ENCODE results near the gene LENG9.

LENG9 gene

DNA sequence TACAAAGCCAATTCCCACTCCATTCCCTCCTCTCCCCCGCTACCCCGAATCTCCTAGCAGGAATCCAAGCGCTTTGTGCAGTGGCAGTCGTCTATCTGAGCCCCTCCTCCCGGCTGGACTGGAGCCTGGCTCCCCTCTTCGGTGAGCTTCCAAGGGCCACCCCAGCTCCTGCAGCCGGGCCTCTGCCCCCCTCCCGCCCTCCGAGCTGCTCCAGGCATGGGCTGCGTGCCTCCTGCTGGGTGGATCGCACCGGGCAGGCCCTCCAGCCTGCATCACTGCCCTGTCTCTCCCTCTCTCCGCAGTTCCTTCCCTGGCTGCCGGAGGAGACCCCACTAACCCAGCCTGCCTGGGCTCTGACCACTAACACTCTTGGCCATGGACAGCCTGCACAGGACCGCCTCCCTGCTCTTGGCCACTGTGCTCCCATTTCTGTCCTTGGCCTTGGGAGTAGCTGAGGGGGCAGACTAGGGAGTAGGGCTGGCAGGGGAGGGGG lies 27.5 kb downstream of the LENG9 start:
- no peak for DNase-seq

DNA sequence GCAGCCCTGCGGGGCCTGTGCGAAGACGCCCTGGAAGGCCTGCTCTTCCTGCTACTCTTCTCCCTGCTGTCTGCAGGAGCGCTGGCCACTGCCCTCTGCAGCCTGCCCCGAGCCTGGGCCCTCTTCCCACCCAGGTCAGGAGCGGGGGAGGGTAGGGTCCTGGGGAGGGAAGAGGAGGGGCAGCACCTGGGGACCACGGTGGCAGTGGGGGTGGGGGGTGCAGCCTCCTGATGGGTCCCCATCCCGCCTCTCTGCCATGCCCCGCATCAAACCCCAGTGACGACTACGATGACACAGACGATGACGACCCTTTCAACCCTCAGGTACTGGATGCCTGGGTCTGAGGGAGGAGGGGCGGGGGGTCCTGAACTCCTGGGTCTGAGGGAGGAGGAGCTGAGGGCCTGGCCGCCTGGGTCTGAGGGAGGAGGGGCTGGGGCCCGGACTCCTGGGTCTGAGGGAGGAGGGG lies 28.0 kb downstream of the LENG9 start:
- no peak for DNase-seq

DNA sequence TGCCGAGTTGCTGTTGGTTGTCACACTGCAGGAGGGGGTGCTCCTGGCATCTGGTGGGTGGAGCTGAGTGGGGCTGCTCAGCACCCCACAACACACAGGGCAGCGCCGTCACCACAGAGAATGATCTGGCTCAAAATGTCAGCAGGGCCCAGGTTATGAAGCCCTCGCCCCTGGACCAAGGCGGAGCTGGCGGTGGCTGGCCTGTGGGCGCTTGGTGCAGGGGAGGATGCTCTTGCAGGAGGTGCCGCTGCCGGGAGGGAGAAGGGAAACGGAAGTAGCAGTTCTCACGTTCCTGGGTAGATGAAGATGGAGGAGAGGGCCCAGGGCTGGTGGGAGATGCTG lies 28.7 kb downstream of the LENG9 start:
- DNase-seq, result no peak

DNA sequence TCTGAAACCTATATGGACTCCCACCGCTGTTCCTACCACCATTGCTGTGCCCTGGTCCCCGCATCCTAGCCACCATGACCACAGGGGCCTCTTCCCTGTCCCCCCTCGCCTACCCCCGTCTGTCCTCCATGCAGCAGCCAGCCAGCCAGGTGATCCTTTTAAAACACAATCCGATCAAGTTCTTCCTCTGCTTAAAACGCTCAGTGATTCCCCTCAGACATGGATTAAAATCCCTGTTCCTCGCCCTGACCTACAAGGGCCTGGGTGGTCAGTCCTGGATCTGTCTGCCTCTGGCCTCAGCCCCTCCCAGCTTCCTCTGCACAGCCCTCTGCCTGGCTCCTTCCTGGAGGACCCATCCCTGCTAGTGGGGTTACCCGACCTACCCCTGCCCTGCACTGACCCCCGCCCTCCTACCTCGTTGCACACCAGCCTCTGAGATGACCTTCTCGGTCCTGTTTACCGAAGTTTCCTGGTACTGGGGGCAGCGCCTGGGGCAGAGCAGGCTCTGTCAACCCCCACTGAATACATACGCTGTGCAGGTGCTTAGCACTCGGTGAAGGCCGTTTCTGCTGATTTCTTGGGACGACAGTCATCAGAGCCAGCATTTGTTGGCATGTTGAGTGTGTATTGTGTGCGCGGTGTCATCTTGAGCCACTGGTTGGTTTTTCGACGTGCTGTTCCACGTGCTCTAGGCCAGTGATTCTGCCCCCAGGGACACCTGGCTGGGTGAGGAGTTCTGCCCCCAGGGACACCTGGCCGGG lies 29.3 kb downstream of the LENG9 start:
- no peak for DNase-seq

DNA sequence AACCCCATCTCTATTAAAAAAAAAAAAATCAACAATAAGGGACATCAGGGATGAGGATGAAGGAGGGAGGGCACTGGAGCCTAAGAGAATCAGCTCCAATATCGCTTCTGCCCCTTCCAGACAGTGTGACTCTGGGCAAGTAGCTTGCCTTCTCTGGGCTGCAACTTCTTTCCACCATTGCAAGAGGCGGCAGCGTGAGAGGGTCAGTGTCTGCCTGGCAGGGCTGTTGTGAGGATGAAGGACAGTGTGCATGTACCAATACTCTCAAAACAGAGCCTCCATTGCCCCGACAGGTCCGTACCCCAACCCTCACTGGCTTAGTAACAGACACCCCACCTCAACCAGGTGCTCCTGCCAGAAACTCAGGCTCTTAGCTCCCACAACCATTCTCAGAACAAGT lies 29.9 kb downstream of the LENG9 start:
- DNase-seq, result no peak

DNA sequence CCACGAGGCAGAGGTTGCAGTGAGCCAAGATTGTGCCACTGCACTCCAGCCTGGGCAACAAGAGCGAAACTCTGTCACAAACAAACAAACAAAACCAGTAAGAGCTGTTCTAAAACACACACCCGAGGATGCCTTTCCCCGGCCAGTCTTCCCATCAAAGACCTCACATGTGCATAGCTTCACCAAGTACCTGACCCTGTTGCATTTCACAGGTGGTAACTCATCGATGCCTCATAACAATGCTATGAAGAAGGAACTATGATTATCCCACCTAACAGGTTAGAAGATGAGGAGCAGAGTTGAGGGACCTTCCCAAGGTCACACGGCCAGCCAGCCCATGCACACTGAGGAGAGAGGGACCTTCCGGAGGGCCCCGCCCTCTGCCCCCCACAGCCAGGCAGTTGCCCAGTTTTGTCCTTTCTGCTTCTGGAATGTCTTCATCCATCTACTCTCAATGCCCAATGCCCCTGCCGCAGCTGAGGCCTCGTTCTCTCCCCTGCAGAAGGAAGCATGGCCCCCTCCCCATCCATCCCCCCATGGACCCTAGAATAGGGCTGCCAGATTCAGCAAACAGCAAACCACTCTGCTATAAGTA lies 31.3 kb downstream of the LENG9 start:
- DNase-seq, result no peak

DNA sequence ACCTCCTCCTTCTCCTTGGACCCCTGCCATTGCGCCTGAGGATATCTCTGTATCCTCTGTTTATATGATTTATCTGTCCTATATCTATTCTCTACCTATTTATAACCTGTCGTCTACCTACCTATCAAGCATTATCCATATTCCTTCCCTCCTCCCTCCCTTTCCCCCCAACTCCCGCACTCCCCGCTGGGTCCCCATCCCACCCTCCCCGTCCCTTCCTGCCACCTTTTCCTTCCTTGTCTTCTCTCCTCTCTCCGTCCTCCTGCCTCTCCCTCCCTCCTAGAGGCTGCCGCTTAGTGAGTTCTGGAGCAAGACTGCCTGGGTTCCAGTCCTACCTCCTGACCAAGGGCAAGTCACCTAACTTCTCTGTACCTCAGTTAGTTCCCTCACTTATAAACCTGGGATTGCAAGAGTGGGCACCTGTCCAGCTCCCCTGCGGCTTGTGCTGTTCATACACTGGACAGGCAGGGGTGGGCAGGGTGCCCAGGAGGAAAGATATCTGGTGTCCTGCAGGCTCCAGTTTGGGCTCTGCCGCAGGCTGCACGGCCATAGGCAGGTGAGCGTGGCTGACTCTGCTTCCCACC lies 32.2 kb downstream of the LENG9 start:
- DNase-seq, result no peak

DNA sequence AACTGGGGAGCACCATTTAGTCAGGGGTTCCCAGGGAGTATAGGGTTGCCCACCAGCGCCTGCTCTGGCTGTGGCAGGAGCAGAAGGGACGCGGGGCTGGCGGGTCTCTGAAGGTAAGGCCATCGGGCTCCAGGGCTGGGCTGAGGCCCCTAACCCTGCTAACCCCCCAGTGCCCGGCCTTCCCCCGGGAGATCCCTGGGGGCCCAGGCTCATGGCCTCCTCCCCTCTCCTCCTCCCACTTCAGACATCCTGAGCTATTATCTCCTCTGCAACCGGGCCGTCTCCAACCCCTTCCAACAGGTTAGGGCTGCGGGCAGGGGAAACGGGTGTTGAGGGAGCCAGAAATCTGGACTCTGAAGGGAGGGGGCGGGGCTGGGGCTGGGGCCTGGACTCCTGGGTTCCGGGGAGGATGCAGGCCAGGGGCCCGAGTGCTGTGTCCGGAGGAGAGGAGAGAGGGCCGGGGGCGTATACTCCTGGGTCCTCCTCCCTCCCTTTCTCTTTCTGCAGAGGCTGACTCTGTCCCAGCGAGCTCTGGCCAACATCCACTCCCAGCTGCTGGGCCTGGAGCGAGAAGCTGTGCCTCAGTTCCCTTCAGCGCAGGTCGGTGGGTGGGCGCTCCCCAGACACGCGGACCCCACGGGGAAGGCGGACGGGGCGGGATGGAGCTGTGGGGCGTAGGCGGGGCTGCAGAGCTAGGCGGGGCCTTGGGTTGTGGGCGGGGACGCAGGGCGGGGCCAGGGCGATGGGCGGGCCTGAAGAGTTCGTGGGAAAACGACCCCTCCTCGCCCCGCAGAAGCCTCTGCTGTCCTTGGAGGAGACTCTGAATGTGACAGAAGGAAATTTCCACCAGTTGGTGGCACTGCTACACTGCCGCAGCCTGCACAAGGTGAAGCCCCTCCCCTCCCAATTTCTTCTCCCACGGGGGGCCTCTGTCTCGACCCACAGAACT lies 33.0 kb downstream of the LENG9 start:
- DNase-seq, result no peak

DNA sequence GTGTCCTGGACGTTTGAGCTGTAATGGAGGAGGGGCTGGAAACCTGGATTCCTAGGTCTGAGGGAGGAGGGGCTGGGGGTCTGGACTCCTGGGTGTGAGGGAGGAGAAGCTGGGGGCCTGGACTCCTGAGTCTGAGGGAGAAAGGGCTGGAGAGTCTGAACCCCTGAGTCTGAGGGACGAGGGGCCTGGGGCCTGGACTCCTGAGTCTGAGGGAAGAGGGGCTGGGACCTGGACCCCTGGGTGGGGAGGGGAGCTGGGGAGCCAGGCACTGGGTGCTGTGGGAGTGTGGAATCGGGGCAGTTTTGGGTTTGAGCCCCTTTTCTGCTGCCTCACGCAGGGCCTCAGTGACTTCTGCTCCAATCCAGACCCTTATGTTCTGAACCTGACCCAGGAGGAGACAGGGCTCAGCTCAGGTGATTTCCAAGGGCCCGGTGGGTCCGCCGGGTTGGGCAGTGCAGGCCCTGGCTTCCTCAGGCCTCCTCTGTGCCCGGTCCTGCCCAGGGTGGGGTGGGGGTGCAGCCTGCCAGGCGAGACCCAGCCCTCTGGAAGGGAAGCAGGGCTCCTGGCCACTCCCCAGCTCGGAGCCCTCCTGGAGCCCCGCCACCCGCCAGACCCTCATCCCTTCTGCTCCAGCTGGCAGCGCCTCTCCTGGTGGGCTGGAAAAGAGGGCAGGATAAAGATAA lies 33.9 kb downstream of the LENG9 start:
- no peak for DNase-seq

DNA sequence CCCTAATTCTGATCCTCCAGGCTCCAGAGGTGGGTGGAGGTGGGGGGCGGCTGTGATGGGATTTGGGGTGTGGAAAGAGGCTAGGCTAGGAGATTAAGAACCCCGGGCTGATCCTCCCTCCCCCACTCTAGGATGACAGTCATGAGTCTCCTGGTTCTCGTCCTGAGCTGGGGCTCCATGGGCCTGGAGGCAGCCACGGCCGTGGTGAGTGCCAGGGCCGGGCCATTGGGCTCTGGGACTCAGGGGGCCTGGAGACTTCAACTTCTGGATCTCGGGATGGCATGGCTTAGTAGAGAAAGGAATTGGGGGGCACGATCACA lies 34.4 kb downstream of the LENG9 start:
- DNase-seq, result no peak

DNA sequence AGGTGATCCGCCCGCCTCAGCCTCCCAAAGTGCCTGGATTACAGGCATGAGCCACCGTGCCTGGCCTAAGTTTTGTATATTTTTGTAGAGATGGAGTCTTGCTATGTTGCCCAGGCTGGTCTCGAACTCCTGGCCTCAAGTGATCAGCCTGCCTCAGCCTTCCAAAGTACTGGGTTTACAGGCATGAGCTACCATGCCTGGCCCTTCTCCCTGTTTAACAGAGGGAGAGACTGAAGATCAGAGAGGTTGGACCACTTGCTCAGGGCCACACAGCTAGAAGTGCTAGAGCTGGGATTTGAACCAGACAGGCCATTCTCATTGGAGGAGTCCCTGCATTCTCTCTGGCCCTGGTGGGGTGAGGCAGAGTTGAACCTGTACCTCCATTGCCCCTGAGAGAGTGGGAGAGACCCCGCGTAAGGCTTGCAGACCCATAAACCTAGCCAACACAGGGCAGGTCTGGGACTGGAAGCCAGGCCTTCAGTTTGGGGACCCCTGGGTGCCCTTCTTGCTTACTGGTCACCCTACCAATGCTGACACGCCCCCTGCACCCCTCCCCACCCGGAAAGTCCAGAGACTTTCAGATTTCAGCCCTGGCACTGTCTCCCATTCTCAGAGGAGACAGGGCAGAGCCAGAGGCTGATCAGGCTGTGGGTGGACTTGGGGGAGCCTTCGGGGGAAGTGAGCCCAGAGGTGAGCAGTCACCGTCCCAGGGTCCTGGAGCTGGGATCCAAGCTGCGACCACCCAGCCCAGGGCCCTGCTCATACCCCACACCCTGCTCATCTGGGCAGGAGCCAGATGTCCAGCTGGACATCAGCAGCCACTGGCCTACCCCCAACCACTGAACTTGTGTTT lies 35.0 kb downstream of the LENG9 start:
- no peak for DNase-seq

DNA sequence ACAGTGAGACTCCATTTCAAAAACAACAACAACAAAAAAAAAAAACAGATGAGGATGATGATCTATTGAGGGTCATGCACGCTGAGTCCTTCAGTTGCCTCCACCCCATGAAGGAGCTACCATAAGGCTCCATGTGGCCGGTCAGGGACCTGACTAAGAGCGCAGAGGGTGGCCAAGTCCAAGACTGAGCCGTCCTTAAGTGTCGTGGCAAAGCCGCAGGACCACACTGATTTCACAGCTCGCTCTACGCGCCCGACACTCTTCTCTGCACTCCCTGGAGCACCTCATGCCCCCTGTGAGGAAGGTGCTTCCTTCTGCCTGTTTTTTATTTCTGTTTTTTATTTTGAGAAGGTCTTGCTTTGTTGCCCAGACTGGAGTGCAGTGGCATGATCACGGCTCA lies 36.0 kb downstream of the LENG9 start:
- no peak for DNase-seq

DNA sequence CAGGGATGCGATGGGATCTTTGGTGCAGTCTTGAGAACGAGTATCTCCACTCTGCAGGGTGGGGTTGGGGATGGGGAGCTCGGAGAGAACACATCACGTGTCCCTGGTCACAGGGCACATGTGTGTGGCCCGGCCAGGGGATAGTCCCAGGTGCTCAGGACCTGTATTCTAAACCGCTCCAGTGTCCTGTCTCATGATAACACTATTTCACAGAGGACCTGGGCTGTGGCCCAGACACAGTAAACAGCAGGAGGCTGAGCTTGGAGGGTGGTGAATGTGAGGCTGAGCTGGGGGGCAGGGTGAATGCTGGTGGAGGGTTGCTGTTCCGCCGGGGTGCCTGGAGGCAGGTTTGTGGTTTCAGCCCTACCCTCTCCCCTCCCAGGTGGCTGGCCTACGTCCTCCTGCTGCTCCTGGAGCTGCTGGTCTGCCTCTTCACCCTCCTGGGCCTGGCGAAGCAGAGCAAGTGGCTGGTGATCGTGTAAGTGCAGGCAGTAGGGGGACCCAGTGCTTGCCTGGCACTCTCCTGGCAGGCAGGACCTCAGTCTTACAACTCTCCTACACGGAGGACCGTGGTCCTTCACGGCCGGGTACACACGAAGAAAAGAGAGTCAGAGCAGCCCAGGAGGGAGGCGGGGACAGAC lies 37.2 kb downstream of the LENG9 start:
- no peak for DNase-seq

DNA sequence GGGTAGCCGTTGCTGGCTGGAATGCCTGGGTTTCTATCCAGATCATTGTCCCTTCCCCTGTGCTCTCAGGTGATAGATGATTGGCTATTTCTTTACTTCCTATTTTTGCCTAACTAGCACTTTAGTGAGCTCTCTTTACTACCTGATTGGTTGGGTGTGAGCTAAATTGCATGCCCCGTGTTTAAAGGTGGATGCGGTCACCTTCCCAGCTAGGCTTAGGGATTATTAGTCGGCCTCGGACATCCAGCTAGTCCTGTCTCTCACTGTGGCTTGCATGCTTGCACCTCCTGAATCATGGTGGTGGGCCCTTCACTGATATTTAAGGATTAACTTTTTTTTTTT lies 38.2 kb downstream of the LENG9 start:
- no peak for DNase-seq

DNA sequence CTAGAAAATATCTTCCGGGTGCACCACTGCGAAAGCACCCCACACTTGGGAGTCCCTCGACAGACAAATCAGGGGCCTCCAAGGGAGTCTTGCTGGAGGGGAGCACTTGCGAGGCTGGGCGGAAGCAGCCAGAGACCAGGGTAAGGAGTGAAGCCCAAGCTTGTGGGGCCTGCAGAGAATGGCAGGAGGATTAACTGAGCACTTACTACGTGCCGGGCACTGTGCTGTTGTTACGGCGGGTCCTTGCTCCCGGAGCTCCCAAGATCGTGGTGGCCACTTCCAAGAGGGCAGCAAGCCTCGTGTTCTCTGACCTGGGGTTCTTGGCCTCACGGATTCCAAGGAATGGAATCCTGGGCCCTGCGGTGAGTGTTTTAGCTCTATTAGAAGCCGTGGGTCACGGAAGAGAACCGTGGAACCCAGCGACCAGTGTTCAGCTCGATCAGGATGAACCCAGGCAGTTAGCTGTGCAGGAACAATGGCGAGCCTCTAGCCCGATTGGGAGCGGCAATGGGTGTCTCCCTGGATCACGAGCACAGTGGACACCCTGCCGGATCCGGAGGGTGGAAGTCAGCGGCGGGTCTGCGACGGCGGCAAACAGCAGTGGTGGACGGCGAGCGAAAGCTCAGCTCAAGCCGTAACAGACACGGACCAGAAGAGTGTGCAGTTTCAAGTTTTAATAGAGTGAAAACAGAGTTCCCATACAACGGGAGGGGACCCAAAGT lies 38.8 kb downstream of the LENG9 start:
- DNase-seq, result no peak

DNA sequence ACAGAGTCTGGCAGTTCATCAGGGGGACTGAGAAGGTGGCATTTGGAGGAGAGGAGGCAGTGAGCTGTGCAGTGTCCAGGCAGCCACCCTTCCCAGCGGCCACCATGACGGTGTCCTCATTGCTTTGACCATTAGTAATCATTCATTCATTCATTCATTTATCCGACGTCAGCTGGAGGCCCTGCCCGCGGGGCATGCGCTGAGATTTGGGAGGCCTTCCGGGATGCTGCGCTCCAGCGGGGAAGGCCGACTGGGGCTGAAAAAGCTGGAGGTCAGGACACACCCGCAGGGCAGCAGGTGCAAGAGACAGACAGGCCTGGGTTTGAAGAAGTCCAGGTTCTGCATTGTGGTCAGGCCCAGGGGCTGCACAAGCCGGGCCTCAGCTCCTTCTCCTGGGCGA lies 39.4 kb downstream of the LENG9 start:
- no peak for DNase-seq

DNA sequence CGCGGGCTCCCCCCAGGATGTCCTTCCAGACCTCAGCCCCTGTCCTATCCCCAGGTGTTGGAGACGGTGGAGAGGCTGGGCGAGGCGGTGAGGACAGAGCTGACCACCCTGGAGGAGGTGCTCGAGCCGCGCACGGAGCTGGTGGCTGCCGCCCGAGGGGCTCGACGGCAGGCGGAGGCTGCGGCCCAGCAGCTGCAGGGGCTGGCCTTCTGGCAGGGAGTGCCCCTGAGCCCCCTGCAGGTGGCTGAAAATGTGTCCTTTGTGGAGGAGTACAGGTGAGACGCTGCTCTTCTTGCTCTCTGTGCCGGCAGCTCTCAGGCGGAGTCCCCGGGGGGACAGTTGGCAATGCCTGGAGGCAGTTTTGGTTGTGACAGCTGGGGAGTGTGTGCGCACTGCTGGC lies 41.4 kb downstream of the LENG9 start:
- no peak for DNase-seq

DNA sequence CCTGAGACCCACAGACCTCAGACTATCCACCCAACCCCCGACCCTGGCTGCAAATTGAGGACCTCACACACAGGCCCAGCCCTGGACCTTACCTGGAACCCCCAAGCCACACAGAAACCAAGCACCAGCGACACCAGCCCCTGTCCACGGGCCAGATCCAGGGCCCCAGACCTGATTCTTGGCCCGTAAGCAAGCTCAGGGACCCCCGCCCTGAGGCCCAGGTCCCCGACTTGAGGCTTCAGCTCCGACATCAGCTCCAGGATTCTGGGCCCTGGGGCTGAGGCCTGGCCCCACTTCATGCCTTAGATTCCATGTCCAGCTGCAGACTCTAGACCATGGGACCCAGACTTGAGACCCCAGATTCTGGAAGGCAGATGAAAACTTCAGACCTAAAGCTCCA lies 42.1 kb downstream of the LENG9 start:
- DNase-seq, result no peak

DNA sequence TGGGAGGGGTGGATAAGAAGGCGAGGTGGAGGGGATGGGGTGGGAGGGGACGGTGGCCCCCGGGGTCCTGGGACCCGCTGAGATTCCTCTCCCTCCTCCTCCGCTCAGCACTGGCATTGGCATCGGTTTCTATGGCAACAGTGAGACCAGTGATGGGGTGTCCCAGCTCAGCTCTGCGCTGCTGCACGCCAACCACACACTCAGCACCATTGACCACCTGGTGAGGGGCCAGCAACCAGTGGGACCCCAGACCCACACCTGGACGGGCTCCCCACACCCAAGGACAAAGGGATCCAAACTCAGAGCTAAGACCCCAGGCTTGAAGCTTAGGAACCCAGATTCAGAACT lies 42.4 kb downstream of the LENG9 start:
- no peak for DNase-seq

DNA sequence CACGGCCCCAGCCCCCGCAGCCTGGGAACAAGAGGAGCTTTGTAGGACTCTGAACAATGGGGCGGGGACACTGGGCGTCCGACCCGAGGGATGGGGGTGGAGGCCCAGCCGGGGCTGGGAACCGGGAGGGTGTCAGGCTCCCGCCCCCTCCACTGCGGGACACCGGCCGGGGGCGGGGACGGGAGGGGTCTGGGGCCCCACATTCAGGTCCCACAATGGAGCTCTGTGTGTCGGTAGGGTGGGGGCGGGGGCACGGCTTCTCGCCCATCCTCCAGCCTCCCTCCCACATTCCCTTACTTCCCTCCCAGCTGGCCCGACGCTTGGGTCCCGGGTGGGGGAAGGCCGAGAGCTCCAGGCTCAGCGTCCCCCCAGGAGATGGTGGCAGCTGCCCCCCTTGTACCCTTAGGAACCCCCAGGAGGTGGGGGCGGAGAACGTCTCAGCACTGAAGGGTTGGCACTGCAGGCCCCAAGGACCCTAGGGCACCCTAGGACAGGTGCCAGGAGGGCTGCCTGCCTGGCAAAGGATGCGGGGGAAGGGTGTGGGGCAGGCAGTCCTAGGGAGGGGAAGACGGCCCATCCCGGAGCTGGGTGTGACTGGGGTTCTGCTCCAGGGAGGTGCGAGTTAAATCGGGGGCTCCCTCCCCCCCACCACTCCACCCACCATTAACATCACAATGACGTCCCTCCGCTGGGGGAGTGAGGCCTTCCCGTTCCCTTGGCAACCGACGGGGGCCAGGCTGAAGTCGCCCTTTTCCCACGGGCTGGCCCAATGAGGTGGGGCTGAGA lies 43.0 kb downstream of the LENG9 start:
- DNase-seq, result no peak

Data from bone marrow (tissue), 2 donors.